ENCODE measurements around the gene HENMT1. TPM values are rescaled to one million over a fixed set of nuclear protein-coding genes. Genes with fewer than 3 reads are reported as not detected.

The HENMT1 gene
- total RNA-seq, 1 donor from 2014 or later = 10.8 TPM

- DNase-seq (ENCODE audit: low spot score) = no peak
- no peak overlapping the region for H3K27ac Mint-ChIP-seq (ENCODE audit: unreplicated experiment)
- TF ChIP-seq, protein P1, sequence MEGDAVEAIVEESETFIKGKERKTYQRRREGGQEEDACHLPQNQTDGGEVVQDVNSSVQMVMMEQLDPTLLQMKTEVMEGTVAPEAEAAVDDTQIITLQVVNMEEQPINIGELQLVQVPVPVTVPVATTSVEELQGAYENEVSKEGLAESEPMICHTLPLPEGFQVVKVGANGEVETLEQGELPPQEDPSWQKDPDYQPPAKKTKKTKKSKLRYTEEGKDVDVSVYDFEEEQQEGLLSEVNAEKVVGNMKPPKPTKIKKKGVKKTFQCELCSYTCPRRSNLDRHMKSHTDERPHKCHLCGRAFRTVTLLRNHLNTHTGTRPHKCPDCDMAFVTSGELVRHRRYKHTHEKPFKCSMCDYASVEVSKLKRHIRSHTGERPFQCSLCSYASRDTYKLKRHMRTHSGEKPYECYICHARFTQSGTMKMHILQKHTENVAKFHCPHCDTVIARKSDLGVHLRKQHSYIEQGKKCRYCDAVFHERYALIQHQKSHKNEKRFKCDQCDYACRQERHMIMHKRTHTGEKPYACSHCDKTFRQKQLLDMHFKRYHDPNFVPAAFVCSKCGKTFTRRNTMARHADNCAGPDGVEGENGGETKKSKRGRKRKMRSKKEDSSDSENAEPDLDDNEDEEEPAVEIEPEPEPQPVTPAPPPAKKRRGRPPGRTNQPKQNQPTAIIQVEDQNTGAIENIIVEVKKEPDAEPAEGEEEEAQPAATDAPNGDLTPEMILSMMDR (IDR thresholded peaks at IDR 0.05) = no peak
- H3K36me3 Mint-ChIP-seq (ENCODE audit: low read depth) = peaks cover 3% of the 10 kb centered on the region
- no peaks in the 10 kb centered on the region for H3K27me3 Mint-ChIP-seq (ENCODE audit: low read depth)
- H3K4me3 Mint-ChIP-seq (ENCODE audit: unreplicated experiment) = no peak overlapping the region
- H3K9me3 Mint-ChIP-seq (ENCODE audit: low read depth) = no peaks in the 10 kb centered on the region
- peaks cover 6% of the 10 kb centered on the region for H3K4me1 Mint-ChIP-seq (ENCODE audit: low read depth)
These were observed 3.4 kb downstream of the HENMT1 start for GRCh38 chr1:108657356-108658080.

DNA sequence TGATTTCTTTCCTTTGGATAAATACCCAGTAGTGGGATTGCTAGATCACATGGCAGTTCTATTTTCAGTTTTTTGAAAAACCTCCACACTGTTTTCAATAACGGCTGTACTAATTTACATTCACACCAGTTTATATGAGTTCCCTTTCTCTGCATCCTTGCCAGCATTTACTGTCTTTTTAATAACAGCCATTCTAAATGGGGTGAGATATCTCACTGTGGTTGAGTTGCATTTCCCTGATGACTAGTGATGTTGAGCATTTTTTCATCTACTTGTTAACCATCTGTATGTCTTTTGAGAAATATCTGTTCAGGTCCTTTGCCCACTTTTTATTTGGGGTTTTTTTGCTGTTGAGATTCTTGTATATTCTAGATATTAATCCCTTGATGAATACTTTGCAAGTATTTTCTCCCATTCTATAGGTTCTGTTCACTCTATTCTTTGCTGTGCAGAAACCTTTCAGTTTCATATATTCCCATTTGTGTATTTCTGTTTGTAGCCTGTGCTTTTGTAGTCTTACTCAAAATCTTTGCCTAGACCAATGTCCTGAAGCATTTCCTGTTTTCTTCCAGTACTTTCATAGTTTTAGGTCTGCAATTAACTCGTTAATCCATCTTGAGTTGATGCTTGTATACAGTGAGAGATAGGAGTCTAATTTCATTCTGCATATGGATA, 7.3 kb downstream of the HENMT1 start:
- Mint-ChIP-seq H3K36me3 (ENCODE audit: low read depth) (peaks cover 14% of the 10 kb centered on the region), H3K4me3 (ENCODE audit: unreplicated experiment) (no peak overlapping the region), H3K27ac (ENCODE audit: unreplicated experiment) (no peak overlapping the region), H3K27me3 (ENCODE audit: low read depth) (no peaks in the 10 kb centered on the region), H3K4me1 (ENCODE audit: low read depth) (no peaks in the 10 kb centered on the region), H3K9me3 (ENCODE audit: low read depth) (peaks cover 6% of the 10 kb centered on the region)
- no peak for DNase-seq (ENCODE audit: low spot score)
- TF ChIP-seq, protein P1 (IDR thresholded peaks at IDR 0.05) = no peak

- DNase-seq (ENCODE audit: low spot score) = no peak
- peaks cover 11% of the 10 kb centered on the region for H3K36me3 Mint-ChIP-seq (ENCODE audit: low read depth)
- no peak overlapping the region for H3K27ac Mint-ChIP-seq (ENCODE audit: unreplicated experiment)
- peaks cover 7% of the 10 kb centered on the region for H3K4me1 Mint-ChIP-seq (ENCODE audit: low read depth)
- H3K9me3 Mint-ChIP-seq (ENCODE audit: low read depth) = peaks cover 1% of the 10 kb centered on the region
- TF ChIP-seq, protein P1 (IDR thresholded peaks at IDR 0.05) = no peak
- no peak overlapping the region for H3K4me3 Mint-ChIP-seq (ENCODE audit: unreplicated experiment)
- H3K27me3 Mint-ChIP-seq (ENCODE audit: low read depth) = no peaks in the 10 kb centered on the region
These were observed 14.1 kb downstream of the HENMT1 start for GRCh38 chr1:108646648-108647269.

DNA sequence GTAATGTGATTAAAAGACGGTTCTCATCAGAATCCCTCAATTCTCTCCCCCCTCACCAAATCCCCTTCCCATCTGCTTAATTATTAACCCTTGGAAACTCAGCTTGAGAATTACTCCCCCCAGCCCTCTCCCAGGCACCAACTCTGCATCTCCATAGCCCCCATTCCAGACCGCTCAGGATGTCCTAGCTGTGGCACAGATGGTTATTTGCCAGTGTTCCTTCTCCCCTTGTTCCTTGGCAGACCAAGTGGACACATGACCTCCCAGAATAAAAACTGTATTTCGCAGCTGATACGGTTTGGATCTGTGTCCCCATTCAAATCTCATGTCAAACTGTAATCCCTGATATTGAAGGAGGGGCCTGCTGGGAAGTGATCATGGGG, 14.6 kb downstream of the HENMT1 start:
- Mint-ChIP-seq H3K4me1 (ENCODE audit: low read depth) (peaks cover 7% of the 10 kb centered on the region), H3K36me3 (ENCODE audit: low read depth) (peaks cover 11% of the 10 kb centered on the region), H3K4me3 (ENCODE audit: unreplicated experiment) (no peak overlapping the region), H3K9me3 (ENCODE audit: low read depth) (no peaks in the 10 kb centered on the region), H3K27ac (ENCODE audit: unreplicated experiment) (no peak overlapping the region), H3K27me3 (ENCODE audit: low read depth) (no peaks in the 10 kb centered on the region)
- no peak for DNase-seq (ENCODE audit: low spot score)
- TF ChIP-seq, protein P1 (IDR thresholded peaks at IDR 0.05) = no peak

DNA sequence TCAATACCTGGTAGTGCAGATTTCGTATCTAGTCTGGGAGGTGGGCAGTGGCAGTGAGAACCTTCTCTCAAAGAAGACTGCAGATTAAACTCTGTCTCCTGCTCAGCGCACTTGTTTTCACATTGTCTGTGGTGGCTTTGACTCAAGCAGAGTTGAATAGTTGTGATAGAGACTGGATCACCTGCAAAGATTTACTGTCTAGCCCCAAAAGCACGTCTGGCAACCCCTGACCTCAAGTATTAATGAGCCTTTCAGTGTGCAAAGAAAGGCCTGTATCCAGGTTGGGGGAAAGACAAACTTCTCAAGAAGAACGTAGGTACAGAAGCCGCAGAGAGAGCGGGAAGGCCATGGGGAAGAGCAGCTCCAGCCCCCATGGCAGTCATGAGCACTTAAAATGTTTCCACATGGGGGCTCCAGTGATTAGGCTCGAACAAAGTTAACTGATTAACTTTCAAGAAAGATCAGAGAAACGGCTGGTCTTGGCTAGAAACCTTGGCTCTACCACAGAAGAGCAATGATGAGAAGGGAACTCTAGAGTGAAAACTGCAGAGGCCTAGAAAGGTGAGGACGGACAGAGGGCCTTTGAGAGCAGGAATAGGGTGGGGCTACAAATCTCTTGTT, 15.2 kb downstream of the HENMT1 start:
- Mint-ChIP-seq H3K9me3 (ENCODE audit: low read depth) (no peaks in the 10 kb centered on the region), H3K4me3 (ENCODE audit: unreplicated experiment) (no peak overlapping the region), H3K27ac (ENCODE audit: unreplicated experiment) (no peak overlapping the region), H3K36me3 (ENCODE audit: low read depth) (peaks cover 9% of the 10 kb centered on the region), H3K27me3 (ENCODE audit: low read depth) (no peaks in the 10 kb centered on the region), H3K4me1 (ENCODE audit: low read depth) (peaks cover 7% of the 10 kb centered on the region)
- no peak for DNase-seq (ENCODE audit: low spot score)
- TF ChIP-seq, protein P1 (IDR thresholded peaks at IDR 0.05) = no peak

All from chondrocyte (in vitro differentiated cells).